ENCODE measurements around the gene MYL4. TPM values are rescaled to one million over a fixed set of nuclear protein-coding genes. Genes with fewer than 3 reads are reported as not detected.

The MYL4 gene
- polyA plus RNA-seq, 1 of the 3 experiments (the other 2 are of a cell fraction), result not detected

GRCh38 chr17:47266782-47267181, 57.6 kb downstream of the MYL4 start:
- no peaks in the 10 kb centered on the region for H4K20me1 ChIP-seq (ENCODE audit: insufficient read depth)
- H3K9ac ChIP-seq, result peak overlapping the region; percentile 57
- peaks cover 31% of the 10 kb centered on the region for H3F3A ChIP-seq (replicated peaks; ENCODE audit: insufficient read depth)
- H3K9me3 ChIP-seq, result no peaks in the 10 kb centered on the region
- peak overlapping the region in 1 of 2 experiments; percentile 94; a peak in 2 of 4 replicates for H3K27ac ChIP-seq (ENCODE audit: low read depth in 2 of 2, low read length in 1 of 2)
- no peaks in the 10 kb centered on the region for H3K79me2 ChIP-seq (ENCODE audit: insufficient read depth)
- H3K4me1 ChIP-seq (ENCODE audit: control insufficient read depth in 1 of 2, insufficient read depth in 2 of 2, low read depth in 1 of 2, low read length in 1 of 2), result peaks cover 0 to 22% of the 10 kb centered on the region in 2 experiments; a peak in 2 of 4 replicates
- TF ChIP-seq FOSL2 (IDR thresholded peaks at IDR 0.05; ENCODE audit: borderline replicate concordance, low read depth) (no peak), FOXJ3 (CRISPR knock-in tag; IDR thresholded peaks at IDR 0.05) (no peak), GATA2 (CRISPR knock-in tag; IDR thresholded peaks at IDR 0.05) (no peak), RXRA (IDR thresholded peaks at IDR 0.05; ENCODE audit: borderline replicate concordance, low read depth) (no peak), NFIC (IDR thresholded peaks at IDR 0.05; ENCODE audit: borderline replicate concordance) (no peak), JUND (IDR thresholded peaks at IDR 0.05) (no peak), MXI1 (IDR thresholded peaks at IDR 0.05; ENCODE audit: low read depth, low read length) (no peak), EZH2phosphoT487 (IDR thresholded peaks at IDR 0.05; ENCODE audit: borderline replicate concordance, low read depth) (no peak), TEAD4 (IDR thresholded peaks at IDR 0.05; ENCODE audit: borderline replicate concordance, insufficient read depth) (no peak), TCF12 (IDR thresholded peaks at IDR 0.05) (no peak), CHD2 (IDR thresholded peaks at IDR 0.05; ENCODE audit: low read length, partially characterized antibody) (no peak), SMC3 (IDR thresholded peaks at IDR 0.05; ENCODE audit: low read depth, low read length) (no peak), GABPA (IDR thresholded peaks at IDR 0.05; ENCODE audit: low read depth) (no peak), ELF1 (IDR thresholded peaks at IDR 0.05) (no peak)
- TF ChIP-seq, protein P1, sequence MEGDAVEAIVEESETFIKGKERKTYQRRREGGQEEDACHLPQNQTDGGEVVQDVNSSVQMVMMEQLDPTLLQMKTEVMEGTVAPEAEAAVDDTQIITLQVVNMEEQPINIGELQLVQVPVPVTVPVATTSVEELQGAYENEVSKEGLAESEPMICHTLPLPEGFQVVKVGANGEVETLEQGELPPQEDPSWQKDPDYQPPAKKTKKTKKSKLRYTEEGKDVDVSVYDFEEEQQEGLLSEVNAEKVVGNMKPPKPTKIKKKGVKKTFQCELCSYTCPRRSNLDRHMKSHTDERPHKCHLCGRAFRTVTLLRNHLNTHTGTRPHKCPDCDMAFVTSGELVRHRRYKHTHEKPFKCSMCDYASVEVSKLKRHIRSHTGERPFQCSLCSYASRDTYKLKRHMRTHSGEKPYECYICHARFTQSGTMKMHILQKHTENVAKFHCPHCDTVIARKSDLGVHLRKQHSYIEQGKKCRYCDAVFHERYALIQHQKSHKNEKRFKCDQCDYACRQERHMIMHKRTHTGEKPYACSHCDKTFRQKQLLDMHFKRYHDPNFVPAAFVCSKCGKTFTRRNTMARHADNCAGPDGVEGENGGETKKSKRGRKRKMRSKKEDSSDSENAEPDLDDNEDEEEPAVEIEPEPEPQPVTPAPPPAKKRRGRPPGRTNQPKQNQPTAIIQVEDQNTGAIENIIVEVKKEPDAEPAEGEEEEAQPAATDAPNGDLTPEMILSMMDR (IDR thresholded peaks at IDR 0.05), result no peak
- TF ChIP-seq, protein P2, sequence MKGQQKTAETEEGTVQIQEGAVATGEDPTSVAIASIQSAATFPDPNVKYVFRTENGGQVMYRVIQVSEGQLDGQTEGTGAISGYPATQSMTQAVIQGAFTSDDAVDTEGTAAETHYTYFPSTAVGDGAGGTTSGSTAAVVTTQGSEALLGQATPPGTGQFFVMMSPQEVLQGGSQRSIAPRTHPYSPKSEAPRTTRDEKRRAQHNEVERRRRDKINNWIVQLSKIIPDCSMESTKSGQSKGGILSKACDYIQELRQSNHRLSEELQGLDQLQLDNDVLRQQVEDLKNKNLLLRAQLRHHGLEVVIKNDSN (IDR thresholded peaks at IDR 0.05; ENCODE audit: borderline replicate concordance, low read depth), result no peak
- TF ChIP-seq, protein P3, sequence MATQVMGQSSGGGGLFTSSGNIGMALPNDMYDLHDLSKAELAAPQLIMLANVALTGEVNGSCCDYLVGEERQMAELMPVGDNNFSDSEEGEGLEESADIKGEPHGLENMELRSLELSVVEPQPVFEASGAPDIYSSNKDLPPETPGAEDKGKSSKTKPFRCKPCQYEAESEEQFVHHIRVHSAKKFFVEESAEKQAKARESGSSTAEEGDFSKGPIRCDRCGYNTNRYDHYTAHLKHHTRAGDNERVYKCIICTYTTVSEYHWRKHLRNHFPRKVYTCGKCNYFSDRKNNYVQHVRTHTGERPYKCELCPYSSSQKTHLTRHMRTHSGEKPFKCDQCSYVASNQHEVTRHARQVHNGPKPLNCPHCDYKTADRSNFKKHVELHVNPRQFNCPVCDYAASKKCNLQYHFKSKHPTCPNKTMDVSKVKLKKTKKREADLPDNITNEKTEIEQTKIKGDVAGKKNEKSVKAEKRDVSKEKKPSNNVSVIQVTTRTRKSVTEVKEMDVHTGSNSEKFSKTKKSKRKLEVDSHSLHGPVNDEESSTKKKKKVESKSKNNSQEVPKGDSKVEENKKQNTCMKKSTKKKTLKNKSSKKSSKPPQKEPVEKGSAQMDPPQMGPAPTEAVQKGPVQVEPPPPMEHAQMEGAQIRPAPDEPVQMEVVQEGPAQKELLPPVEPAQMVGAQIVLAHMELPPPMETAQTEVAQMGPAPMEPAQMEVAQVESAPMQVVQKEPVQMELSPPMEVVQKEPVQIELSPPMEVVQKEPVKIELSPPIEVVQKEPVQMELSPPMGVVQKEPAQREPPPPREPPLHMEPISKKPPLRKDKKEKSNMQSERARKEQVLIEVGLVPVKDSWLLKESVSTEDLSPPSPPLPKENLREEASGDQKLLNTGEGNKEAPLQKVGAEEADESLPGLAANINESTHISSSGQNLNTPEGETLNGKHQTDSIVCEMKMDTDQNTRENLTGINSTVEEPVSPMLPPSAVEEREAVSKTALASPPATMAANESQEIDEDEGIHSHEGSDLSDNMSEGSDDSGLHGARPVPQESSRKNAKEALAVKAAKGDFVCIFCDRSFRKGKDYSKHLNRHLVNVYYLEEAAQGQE (IDR thresholded peaks at IDR 0.05; ENCODE audit: low read depth, low read length), result no peak
- H3K4me2 ChIP-seq, result peak overlapping the region; percentile 5
- H2AFZ ChIP-seq (ENCODE audit: low read depth), result no peak overlapping the region
- no peaks in the 10 kb centered on the region for H3K27me3 ChIP-seq (ENCODE audit: insufficient read depth)
- CTCF ChIA-PET, result interaction anchor here (0.6 to 1.3 kb wide), 4 partner anchors 36 to 349 kb away, joined by 3 to 4 read pairs (median 4); no protein-coding TSS in a partner anchor
- no peak for DNase-seq
- H3K9me2 ChIP-seq, result no peaks in the 10 kb centered on the region
- H3K36me3 ChIP-seq (replicated peaks in 1 of 2; ENCODE audit: control insufficient read depth in 1 of 2, insufficient read depth in 2 of 2, low read length in 1 of 2), result no peaks in the 10 kb centered on the region
- POLR2A ChIA-PET, result no interaction called here
- 87% methylated on average over 6 of the region's 6 CpGs for WGBS (ENCODE audit: low lambda C conversion rate)
- no peak overlapping the region for H3K4me3 ChIP-seq (ENCODE audit: low read depth in 2 of 2, low read length in 1 of 2)
